Memory B cell (primary cell): ENCODE measurements around the gene ABCA2.

Experiments used
- ATAC-seq: fragments of 150-1000 bp; cut with Tn5 transposase; 2 replicates; pipeline ENCODE4 v1.10.0; 2021; ENCODE audit warnings: low read depth, mild to moderate bottlenecking, moderate library complexity
- DNase-seq, 2 donors: peaks; one replicate each; pipeline ENCODE4 v3.0.0; 2022; ENCODE audit warnings: low spot score in 2 of 2
- H3K27ac Mint-ChIP-seq: one replicate; pipeline ENCODE4 v1.8.0; 2022; ENCODE audit warnings: mild to moderate bottlenecking, moderate library complexity, mixed read lengths
- H3K27me3 Mint-ChIP-seq: one replicate; pipeline ENCODE4 v1.8.0; 2022; ENCODE audit warnings: mixed read lengths
- H3K36me3 Mint-ChIP-seq: one replicate; pipeline ENCODE4 v1.8.0; 2022; ENCODE audit warnings: mild to moderate bottlenecking, mixed read lengths
- H3K4me1 Mint-ChIP-seq: one replicate; pipeline ENCODE4 v1.8.0; 2022; ENCODE audit warnings: mixed read lengths
- H3K4me3 Mint-ChIP-seq: one replicate; pipeline ENCODE4 v1.8.0; 2022; ENCODE audit warnings: mild to moderate bottlenecking, moderate library complexity, mixed read lengths
- H3K9me3 Mint-ChIP-seq: one replicate; pipeline ENCODE4 v1.8.0; 2022; ENCODE audit warnings: mixed read lengths

ABCA2 gene

GRCh38 chr9:136977649-136978072 lies 50.4 kb downstream of the ABCA2 start:
- no peaks in the 10 kb centered on the region for H3K9me3 Mint-ChIP-seq
- no peak for ATAC-seq
- no peak overlapping the region for H3K27ac Mint-ChIP-seq
- peaks cover 12% of the 10 kb centered on the region for H3K27me3 Mint-ChIP-seq
- H3K4me1 Mint-ChIP-seq, result no peaks in the 10 kb centered on the region
- DNase-seq, result no peak
- H3K4me3 Mint-ChIP-seq, result peak overlapping the region; percentile 9
- no peaks in the 10 kb centered on the region for H3K36me3 Mint-ChIP-seq

GRCh38 chr9:136977223-136977622 lies 50.8 kb downstream of the ABCA2 start, which contains the start of gene PTGDS:
Gene PTGDS, plus strand, starts transcription at chr9:136977504. Its CDS starts 75 bp downstream, at chr9:136977579.
- Mint-ChIP-seq H3K9me3 (no peaks in the 10 kb centered on the region), H3K4me1 (no peaks in the 10 kb centered on the region), H3K27me3 (peaks cover 12% of the 10 kb centered on the region), H3K4me3 (peak within 1 kb of the TSS; percentile 9), H3K36me3 (no peaks in the 10 kb centered on the region), H3K27ac (no peak within 1 kb of the TSS)
- ATAC-seq (no peak), DNase-seq (no peak)

- Mint-ChIP-seq H3K4me1 (no peaks in the 10 kb centered on the region), H3K27ac (no peak overlapping the region), H3K36me3 (no peaks in the 10 kb centered on the region), H3K9me3 (no peaks in the 10 kb centered on the region), H3K4me3 (no peak overlapping the region), H3K27me3 (peaks cover 9% of the 10 kb centered on the region)
- no peak for DNase-seq
- ATAC-seq, result peak; percentile 28
Observed at GRCh38 chr9:136975644-136976043, 52.4 kb downstream of the ABCA2 start.

- H3K27ac Mint-ChIP-seq, result no peak overlapping the region
- H3K27me3 Mint-ChIP-seq, result peaks cover 9% of the 10 kb centered on the region
- no peak overlapping the region for H3K4me3 Mint-ChIP-seq
- ATAC-seq (no peak), DNase-seq (no peak)
- H3K4me1 Mint-ChIP-seq, result no peaks in the 10 kb centered on the region
- no peaks in the 10 kb centered on the region for H3K9me3 Mint-ChIP-seq
- H3K36me3 Mint-ChIP-seq, result no peaks in the 10 kb centered on the region
Observed at GRCh38 chr9:136974817-136975535, 53.1 kb downstream of the ABCA2 start.

DNA sequence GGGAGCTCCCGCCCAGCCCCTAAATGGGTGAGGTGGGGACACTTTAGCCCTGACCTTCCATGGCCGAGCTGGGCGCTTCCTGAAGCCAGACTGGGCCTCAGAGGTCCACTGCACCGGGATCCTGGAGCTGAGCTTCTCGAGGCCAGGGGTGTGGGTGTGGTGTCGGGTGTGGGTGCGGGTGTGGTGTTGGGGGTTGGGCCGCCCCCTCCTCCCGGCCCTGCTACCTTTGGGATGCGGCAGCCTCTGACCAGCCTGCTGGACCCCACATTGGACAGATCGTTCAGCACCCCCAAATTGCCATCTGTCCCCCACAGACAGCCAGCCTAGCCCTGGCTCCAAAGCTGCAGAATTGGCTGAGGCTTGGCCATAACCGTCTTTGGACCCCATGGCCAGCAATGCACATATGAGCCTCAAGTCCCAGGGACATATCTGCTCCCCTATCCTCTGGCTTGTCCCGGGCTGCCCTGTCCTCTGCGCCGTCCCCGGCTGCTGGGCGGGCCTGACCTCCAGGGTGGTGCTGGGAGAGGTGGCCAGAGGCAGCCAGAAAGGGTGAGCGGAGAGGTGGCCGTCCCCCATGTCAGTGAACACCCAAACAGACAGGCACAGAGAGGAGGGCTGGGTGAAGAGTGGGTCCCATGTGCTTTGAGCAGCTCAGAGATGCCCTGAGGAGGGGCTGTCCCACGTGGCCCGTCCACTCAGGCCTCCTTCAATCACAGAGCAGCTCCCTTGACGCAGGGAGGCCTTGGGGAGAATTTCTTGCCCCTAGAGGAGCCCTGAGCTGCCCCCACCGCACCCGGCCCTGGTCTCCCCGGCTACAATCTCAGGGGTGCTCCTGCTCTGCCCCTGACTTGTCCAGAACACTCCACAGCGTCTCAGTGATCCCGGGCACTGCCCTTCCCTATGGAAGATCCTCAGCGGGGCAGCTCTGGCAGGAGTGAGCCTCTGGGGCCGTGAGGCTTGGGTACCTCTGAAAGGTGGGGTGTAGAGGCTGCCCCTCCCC lies 54.1 kb downstream of the ABCA2 start:
- no peaks in the 10 kb centered on the region for H3K36me3 Mint-ChIP-seq
- no peak overlapping the region for H3K27ac Mint-ChIP-seq
- no peaks in the 10 kb centered on the region for H3K9me3 Mint-ChIP-seq
- H3K27me3 Mint-ChIP-seq, result peaks cover 10% of the 10 kb centered on the region
- no peak overlapping the region for H3K4me3 Mint-ChIP-seq
- DNase-seq (no peak), ATAC-seq (no peak)
- H3K4me1 Mint-ChIP-seq, result no peaks in the 10 kb centered on the region

DNA sequence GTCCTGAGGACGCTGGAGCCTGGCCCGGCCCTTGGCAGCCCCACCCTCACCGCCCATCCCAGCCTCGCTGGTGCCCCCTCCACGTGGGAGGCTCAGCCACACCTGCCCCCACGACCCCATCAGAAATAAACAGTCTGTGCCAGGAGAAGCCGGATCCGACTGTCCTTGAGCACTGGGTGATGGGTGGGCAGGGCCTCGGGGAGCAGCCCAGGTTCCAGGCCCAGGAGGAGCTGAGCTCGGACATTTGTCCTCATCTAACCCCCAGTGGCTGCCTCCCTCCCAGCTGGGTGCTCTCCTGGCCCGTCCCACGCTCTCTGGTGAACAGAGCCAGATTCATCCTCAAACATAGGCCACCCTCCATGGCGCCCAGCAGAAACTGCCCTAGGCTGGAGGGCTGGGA lies 55.3 kb downstream of the ABCA2 start:
- ATAC-seq (no peak), DNase-seq (no peak)
- Mint-ChIP-seq H3K9me3 (no peaks in the 10 kb centered on the region), H3K4me1 (no peaks in the 10 kb centered on the region), H3K36me3 (no peaks in the 10 kb centered on the region), H3K27ac (no peak overlapping the region), H3K27me3 (peaks cover 11% of the 10 kb centered on the region), H3K4me3 (no peak overlapping the region)

- Mint-ChIP-seq H3K36me3 (no peaks in the 10 kb centered on the region), H3K27ac (no peak overlapping the region), H3K27me3 (peaks cover 8% of the 10 kb centered on the region), H3K4me1 (no peaks in the 10 kb centered on the region), H3K4me3 (no peak overlapping the region), H3K9me3 (no peaks in the 10 kb centered on the region)
- no peak for DNase-seq
- no peak for ATAC-seq
Observed at GRCh38 chr9:136972335-136972734, 55.7 kb downstream of the ABCA2 start.

- H3K36me3 Mint-ChIP-seq, result no peaks in the 10 kb centered on the region
- no peak overlapping the region for H3K27ac Mint-ChIP-seq
- no peaks in the 10 kb centered on the region for H3K9me3 Mint-ChIP-seq
- no peaks in the 10 kb centered on the region for H3K4me1 Mint-ChIP-seq
- H3K27me3 Mint-ChIP-seq, result peaks cover 8% of the 10 kb centered on the region
- H3K4me3 Mint-ChIP-seq, result no peak overlapping the region
- ATAC-seq (no peak), DNase-seq (no peak)
Observed at GRCh38 chr9:136971746-136972145, 56.3 kb downstream of the ABCA2 start.

- Mint-ChIP-seq H3K27ac (no peak overlapping the region), H3K4me1 (peaks cover 9% of the 10 kb centered on the region), H3K4me3 (no peak overlapping the region), H3K36me3 (no peaks in the 10 kb centered on the region), H3K27me3 (peaks cover 10% of the 10 kb centered on the region), H3K9me3 (no peaks in the 10 kb centered on the region)
- ATAC-seq, result peak; percentile 20
- no peak for DNase-seq
Observed at GRCh38 chr9:136970361-136970760, 57.7 kb downstream of the ABCA2 start.

- ATAC-seq (no peak), DNase-seq (no peak)
- Mint-ChIP-seq H3K4me3 (no peak overlapping the region), H3K4me1 (peaks cover 9% of the 10 kb centered on the region), H3K27ac (no peak overlapping the region), H3K9me3 (no peaks in the 10 kb centered on the region), H3K36me3 (no peaks in the 10 kb centered on the region), H3K27me3 (peaks cover 10% of the 10 kb centered on the region)
Observed at GRCh38 chr9:136969774-136970173, 58.3 kb downstream of the ABCA2 start.

- no peak for DNase-seq
- no peak for ATAC-seq
- peaks cover 10% of the 10 kb centered on the region for H3K27me3 Mint-ChIP-seq
- H3K27ac Mint-ChIP-seq, result no peak overlapping the region
- no peaks in the 10 kb centered on the region for H3K9me3 Mint-ChIP-seq
- H3K36me3 Mint-ChIP-seq, result no peaks in the 10 kb centered on the region
- H3K4me1 Mint-ChIP-seq, result peaks cover 11% of the 10 kb centered on the region
- no peak overlapping the region for H3K4me3 Mint-ChIP-seq
Observed at GRCh38 chr9:136969150-136969549, 58.9 kb downstream of the ABCA2 start.

DNA sequence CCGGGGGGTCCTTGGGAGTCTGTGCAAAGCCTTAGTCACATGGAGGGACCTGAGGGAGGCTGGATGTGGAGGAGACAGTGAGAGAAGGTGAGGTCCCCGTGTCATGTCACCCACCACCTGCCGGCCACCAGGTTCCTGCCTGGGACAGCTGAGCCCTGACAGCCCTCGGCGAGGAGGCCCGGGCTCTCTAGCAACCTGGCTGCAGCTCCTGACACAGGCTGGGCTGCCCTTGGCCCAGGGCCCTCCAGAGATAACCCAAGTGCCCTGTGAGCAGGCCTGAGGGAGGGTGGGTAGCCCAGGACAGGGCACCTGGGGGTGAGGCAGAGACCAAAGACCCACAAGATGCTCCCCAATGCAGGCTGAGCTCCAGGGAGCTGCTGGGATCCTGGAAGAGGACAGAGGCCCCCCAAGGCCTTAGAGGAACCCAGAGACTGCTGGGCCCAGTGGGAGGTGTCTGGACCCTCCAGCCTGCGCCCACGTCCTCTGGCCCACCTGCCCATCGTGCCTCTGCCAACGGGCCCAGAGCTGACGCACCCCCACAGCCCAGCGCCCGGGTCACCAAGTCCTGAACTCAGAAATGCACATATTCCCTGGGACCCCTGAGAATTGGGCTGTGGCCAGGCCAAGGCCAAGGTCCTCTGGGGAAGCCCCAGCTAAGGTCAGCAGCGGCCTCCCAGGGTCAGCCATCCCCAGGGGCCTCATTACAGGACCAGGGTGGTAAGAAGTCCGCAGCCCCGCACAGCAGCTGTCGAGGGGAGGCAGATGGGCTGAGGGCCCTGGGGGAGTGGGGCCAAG lies 59.5 kb downstream of the ABCA2 start:
- ATAC-seq (no peak), DNase-seq (no peak)
- no peaks in the 10 kb centered on the region for H3K9me3 Mint-ChIP-seq
- peaks cover 10% of the 10 kb centered on the region for H3K27me3 Mint-ChIP-seq
- no peak overlapping the region for H3K27ac Mint-ChIP-seq
- no peaks in the 10 kb centered on the region for H3K36me3 Mint-ChIP-seq
- no peak overlapping the region for H3K4me3 Mint-ChIP-seq
- peaks cover 11% of the 10 kb centered on the region for H3K4me1 Mint-ChIP-seq

GRCh38 chr9:136965771-136966484 lies 62.1 kb downstream of the ABCA2 start:
- no peak for DNase-seq
- Mint-ChIP-seq H3K27me3 (peaks cover 9% of the 10 kb centered on the region), H3K9me3 (no peaks in the 10 kb centered on the region), H3K27ac (no peak overlapping the region), H3K4me1 (peaks cover 11% of the 10 kb centered on the region), H3K36me3 (no peaks in the 10 kb centered on the region), H3K4me3 (peak overlapping the region; percentile 19)
- peak; percentile 64 for ATAC-seq
